BJ (cell line): ENCODE results near the gene ZNF473. TPM values are rescaled to one million over a fixed set of nuclear protein-coding genes. Genes with fewer than 3 reads are reported as not detected.
"Not testable (repeated sequence)": the region's sequence is repeated elsewhere in the genome, so short reads cannot be mapped to it uniquely, and the experiment has no call there.

ENCODE experiments used
- CTCF ChIA-PET: fragments of 350-600 bp; formaldehyde crosslinking; extraction: SDS; loops from one replicate; lab custom pipeline; 2021; ENCODE audit warnings: antibody characterized with exemption, inconsistent platforms; lab: Yijun Ruan, JAX
- POLR2A ChIA-PET: fragments of 300-600 bp; sonication (Branson Sonifier 250); formaldehyde crosslinking; extraction: SDS; loops from one replicate; lab custom pipeline; 2021; ENCODE audit warnings: antibody characterized with exemption; lab: Charles Lee
- DNase-seq: peaks from one replicate; pipeline ENCODE4 v3.0.0-alpha.2; 2011; ENCODE audit warnings: low read depth
- H3K27me3 ChIP-seq: 2 replicates; pipeline ENCODE4 v1.6.0; 2011; ENCODE audit warnings: low read length; ENCODE audit not compliant: control insufficient read depth, insufficient read depth
- H3K36me3 ChIP-seq: 2 replicates; pipeline ENCODE4 v1.5.1; 2011; ENCODE audit warnings: low read length; ENCODE audit not compliant: control insufficient read depth, insufficient read depth
- H3K4me3 ChIP-seq: 2 replicates; pipeline ENCODE4 v1.5.1; 2011; ENCODE audit warnings: low read depth, mild to moderate bottlenecking, control low read depth, low read length
- polyA plus RNA-seq: library from polyadenylated mRNA; depleted of rRNA; stranded (reverse); fragments of >200 nt; gene quantifications from 2 replicates; pipeline ENCODE4 v1.2.3, GENCODE V29; 2011; rRNA removed
- TF ChIP-seq, protein P1 (sequence below): IDR thresholded peaks from 2 replicates; pipeline ENCODE4 v1.5.1; 2011; ENCODE audit warnings: low read depth, mild to moderate bottlenecking, control low read depth, inconsistent platforms, low read length, moderate library complexity; ENCODE audit not compliant: insufficient read depth

The ZNF473 gene
- polyA plus RNA-seq, 1 experiment = 7.5 TPM

DNA sequence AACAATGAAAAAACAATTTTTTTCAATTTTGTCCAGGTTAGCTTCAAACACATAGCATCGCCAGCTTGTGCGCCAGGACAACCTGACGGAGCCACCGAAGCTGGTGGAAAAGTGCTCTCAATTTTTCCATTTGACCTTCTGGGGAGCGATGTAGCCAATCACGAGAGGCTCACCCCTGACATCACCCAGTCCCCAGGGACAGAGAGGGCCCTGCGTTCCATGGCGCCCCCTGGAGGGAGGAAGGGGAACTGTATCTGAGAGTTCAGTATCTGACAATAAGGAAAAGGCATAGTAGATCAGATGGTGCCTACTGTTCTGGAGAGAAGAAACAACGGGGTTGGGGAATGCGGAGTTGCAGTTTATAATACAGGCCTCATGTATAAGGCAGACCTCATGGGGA is 64.9 kb downstream of the ZNF473 start:
- H3K27me3 ChIP-seq, CTCF ChIA-PET, H3K36me3 ChIP-seq, POLR2A ChIA-PET, H3K4me3 ChIP-seq, DNase-seq: not testable (repeated sequence)
- TF ChIP-seq, protein P1, sequence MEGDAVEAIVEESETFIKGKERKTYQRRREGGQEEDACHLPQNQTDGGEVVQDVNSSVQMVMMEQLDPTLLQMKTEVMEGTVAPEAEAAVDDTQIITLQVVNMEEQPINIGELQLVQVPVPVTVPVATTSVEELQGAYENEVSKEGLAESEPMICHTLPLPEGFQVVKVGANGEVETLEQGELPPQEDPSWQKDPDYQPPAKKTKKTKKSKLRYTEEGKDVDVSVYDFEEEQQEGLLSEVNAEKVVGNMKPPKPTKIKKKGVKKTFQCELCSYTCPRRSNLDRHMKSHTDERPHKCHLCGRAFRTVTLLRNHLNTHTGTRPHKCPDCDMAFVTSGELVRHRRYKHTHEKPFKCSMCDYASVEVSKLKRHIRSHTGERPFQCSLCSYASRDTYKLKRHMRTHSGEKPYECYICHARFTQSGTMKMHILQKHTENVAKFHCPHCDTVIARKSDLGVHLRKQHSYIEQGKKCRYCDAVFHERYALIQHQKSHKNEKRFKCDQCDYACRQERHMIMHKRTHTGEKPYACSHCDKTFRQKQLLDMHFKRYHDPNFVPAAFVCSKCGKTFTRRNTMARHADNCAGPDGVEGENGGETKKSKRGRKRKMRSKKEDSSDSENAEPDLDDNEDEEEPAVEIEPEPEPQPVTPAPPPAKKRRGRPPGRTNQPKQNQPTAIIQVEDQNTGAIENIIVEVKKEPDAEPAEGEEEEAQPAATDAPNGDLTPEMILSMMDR = peak; percentile 22; the same call in 1 of the 2 replicates

DNA sequence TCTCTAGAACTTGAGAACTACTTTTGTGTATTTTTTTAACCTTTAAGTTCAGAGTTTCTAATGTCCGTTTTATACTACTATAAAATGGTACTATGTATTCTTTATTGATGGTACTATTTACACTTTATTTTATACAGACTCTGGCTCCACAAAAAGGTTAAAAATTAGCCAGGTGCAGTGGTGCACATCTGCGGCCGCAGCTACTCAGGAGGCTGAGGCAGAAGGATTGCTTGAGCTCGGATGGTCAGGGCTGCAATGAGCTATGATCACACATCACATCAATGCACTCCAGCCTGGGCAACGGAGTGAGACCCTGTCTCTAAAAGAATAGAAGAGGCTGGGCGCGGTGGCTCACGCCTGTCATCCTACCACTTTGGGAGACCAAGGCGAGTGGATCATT is 66.0 kb downstream of the ZNF473 start:
- H3K36me3 ChIP-seq, H3K27me3 ChIP-seq, DNase-seq, CTCF ChIA-PET, POLR2A ChIA-PET, H3K4me3 ChIP-seq: not testable (repeated sequence)

DNA sequence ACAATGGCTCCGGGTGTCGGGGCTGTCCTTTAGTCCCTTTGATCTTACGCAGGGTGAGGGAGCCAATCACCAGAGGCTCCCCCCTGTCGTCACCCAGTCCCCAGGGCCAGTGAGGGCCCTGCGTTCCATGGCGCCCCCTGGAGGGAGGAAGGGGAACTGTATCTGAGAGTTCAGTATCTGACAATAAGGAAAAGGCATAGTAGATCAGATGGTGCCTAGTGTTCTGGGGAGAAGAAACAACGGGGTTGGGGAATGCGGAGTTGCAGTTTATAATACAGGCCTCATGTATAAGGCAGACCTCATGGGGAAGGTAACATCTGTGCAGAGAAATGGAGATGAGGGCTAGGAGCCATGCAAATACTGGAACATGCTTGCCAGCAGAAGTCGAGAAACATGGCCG is 66.8 kb downstream of the ZNF473 start:
- H3K27me3 ChIP-seq, DNase-seq, H3K36me3 ChIP-seq, POLR2A ChIA-PET, CTCF ChIA-PET, H3K4me3 ChIP-seq: not testable (repeated sequence)

DNA sequence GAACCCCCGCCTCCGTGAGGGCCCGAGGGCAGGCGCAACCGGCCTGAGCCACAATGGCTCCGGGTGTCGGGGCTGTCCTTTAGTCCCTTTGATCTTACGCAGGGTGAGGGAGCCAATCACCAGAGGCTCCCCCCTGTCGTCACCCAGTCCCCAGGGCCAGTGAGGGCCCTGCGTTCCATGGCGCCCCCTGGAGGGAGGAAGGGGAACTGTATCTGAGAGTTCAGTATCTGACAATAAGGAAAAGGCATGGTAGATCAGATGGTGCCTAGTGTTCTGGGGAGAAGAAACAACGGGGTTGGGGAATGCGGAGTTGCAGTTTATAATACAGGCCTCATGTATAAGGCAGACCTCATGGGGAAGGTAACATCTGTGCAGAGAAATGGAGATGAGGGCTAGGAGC is 72.1 kb downstream of the ZNF473 start:
- H3K36me3 ChIP-seq, CTCF ChIA-PET, H3K27me3 ChIP-seq, H3K4me3 ChIP-seq, DNase-seq, POLR2A ChIA-PET: not testable (repeated sequence)

DNA sequence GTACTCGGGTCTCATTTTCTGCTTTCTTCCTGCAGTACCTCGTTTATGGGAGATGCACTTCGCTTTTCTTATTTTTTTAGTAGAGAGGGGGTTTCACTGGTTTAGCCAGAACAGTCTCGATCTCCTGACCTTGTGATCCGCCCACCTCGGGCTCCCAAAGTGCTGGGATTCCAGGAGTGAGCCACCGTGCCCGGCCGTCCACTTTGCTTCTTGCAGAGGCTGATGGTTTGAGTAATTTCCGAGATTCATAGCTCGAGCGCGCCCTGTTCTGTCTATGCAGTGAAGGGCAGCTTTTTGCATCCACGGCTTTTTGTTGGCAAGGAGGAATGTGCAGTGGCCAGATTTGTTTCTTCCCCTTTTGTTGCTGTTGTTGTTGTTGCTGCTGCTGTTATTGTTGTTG is 73.1 kb downstream of the ZNF473 start:
- POLR2A ChIA-PET, CTCF ChIA-PET, H3K27me3 ChIP-seq, H3K36me3 ChIP-seq, DNase-seq, H3K4me3 ChIP-seq: not testable (repeated sequence)

DNA sequence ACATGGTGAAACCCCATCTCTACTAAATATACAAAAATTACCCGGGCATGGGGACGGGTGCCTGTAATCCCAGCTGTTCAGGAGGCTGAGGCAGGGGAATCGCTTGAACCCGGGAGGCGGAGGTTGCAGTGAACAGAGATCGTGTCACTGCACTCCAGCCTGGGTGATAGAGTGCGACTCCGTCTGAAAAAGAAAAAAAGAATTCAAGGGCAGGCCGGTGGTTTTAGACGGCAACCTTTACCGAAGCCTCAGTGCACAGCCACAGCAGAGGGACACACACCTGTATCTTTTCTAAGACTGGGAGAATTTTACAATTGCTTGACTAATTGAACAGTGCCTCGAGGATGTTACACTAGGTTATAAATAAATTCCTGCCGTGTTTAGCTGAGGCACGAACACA is 73.9 kb downstream of the ZNF473 start:
- DNase-seq, CTCF ChIA-PET, H3K36me3 ChIP-seq, H3K27me3 ChIP-seq, H3K4me3 ChIP-seq, POLR2A ChIA-PET: not testable (repeated sequence)

DNA sequence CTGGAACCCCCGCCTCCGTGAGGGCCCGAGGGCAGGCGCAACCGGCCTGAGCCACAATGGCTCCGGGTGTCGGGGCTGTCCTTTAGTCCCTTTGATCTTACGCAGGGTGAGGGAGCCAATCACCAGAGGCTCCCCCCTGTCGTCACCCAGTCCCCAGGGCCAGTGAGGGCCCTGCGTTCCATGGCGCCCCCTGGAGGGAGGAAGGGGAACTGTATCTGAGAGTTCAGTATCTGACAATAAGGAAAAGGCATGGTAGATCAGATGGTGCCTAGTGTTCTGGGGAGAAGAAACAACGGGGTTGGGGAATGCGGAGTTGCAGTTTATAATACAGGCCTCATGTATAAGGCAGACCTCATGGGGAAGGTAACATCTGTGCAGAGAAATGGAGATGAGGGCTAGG is 75.1 kb downstream of the ZNF473 start:
- DNase-seq, CTCF ChIA-PET, H3K36me3 ChIP-seq, POLR2A ChIA-PET, H3K27me3 ChIP-seq, H3K4me3 ChIP-seq: not testable (repeated sequence)

Other genes starting within 250 kb of the ZNF473 start
- gene FUZ, start 212.7 kb upstream of the ZNF473 start, polyA plus RNA-seq = 8.3 and 14.3 TPM in 2 replicates
- gene MED25, start 207.7 kb upstream of the ZNF473 start, polyA plus RNA-seq = 12.3 and 27.7 TPM in 2 replicates
- 30.7 and 67.6 TPM in 2 replicates for gene PTOV1, start 174.8 kb upstream of the ZNF473 start, polyA plus RNA-seq
- gene PNKP, start 158.4 kb upstream of the ZNF473 start, polyA plus RNA-seq = 14.6 and 28.9 TPM in 2 replicates
- 40.5 and 42.0 TPM in 2 replicates for gene AKT1S1, start 148.7 kb upstream of the ZNF473 start, polyA plus RNA-seq
- 17.6 and 26.7 TPM in 2 replicates for gene TBC1D17, start 148.3 kb upstream of the ZNF473 start, polyA plus RNA-seq
- 0.12 and 0.32 TPM in 2 replicates for gene IL4I1, start 129.1 kb upstream of the ZNF473 start, polyA plus RNA-seq
- gene ATF5, start 96.8 kb upstream of the ZNF473 start, polyA plus RNA-seq = 6.9 and 7.9 TPM in 2 replicates
- gene NUP62, start 96.5 kb upstream of the ZNF473 start, polyA plus RNA-seq = 11.9 and 15.1 TPM in 2 replicates
- not detected in 2 replicates for gene SIGLEC11, start 64.8 kb upstream of the ZNF473 start, polyA plus RNA-seq
- gene VRK3, start 633 bp upstream of the ZNF473 start, polyA plus RNA-seq = 29.5 and 34.1 TPM in 2 replicates
- gene IZUMO2, start 137.3 kb downstream of the ZNF473 start, polyA plus RNA-seq = not detected in 2 replicates
- not detected in 2 replicates for gene MYH14, start 177.6 kb downstream of the ZNF473 start, polyA plus RNA-seq